Colonic mucosa (tissue), 4 donors: ENCODE measurements around the gene TMEM266. TPM values are rescaled to one million over a fixed set of nuclear protein-coding genes. Genes with fewer than 3 reads are reported as not detected.

ENCODE experiments used
- DNase-seq: peaks from one replicate; pipeline ENCODE4 v3.0.0-alpha.2; 2020
- H3K27ac ChIP-seq: fragments of 200-600 bp; one replicate; pipeline ENCODE4 v1.8.0; 2021
- H3K27me3 ChIP-seq: fragments of 200-600 bp; one replicate; pipeline ENCODE4 v1.8.0; 2021
- H3K36me3 ChIP-seq: fragments of 200-600 bp; one replicate; pipeline ENCODE4 v1.8.0; 2021
- H3K4me1 ChIP-seq: fragments of 200-600 bp; one replicate; pipeline ENCODE4 v1.8.0; 2021; ENCODE audit warnings: mild to moderate bottlenecking
- H3K4me3 ChIP-seq: fragments of 200-600 bp; one replicate; pipeline ENCODE4 v1.8.0; 2021
- H3K9ac ChIP-seq, 2 donors: one replicate each; pipeline ENCODE4 v1.7.0; 2013; ENCODE audit warnings: control low read depth in 2 of 2, low read depth in 2 of 2, low read length in 2 of 2
- H3K9me3 ChIP-seq: fragments of 200-600 bp; one replicate; pipeline ENCODE4 v1.8.0; 2021
- intact Hi-C: fragments of 100-400 bp; cut with DNase I; formaldehyde crosslinking; loops from one replicate; pipeline ENCODE4 v1.14.1; 2022
- total RNA-seq, 2 donors: library from RNA; stranded (reverse); fragmentation: NEBNext Ultra II Directional in 1 of 2; extraction: Animal tissue kit (Norgen Biotek cat#: 25700) in 1 of 2; gene quantifications; one replicate each; pipeline ENCODE4 v1.2.1, GENCODE V29; 2021
- TF ChIP-seq, protein P1 (sequence below): fragments of 200-600 bp; IDR thresholded peaks from one replicate; pipeline ENCODE4 v1.8.0; 2022; ENCODE audit warnings: antibody characterized with exemption, mild to moderate bottlenecking
- donor health status: healthy.
- donor health status: DM: no; HTN: no; CAD: no.
- donor health status: DM: no; HTN: no; CAD: no.

TMEM266 gene
- total RNA-seq, 2 donors from 2014 or later, result not detected

DNA sequence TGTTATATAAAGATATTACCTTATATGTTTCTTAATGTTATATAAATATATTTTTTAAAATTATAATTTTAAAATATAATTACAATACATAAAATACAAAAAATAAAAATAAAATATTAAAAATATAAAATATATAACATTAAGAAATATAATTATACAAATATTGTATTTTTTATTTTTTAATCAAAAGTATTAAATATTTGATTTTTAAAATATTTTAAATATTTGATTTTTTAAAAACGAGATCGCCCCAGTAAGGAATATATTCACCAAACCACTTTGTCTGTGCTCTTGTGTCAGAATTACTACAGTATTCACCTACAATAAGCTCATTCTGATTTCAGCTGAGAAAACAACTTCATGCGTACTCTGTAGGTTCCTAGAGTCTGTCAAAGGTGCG, 162.4 kb downstream of the TMEM266 start:
- Histone ChIP-seq H3K9ac (no peak overlapping the region), H3K27me3 (no peaks in the 10 kb centered on the region), H3K9me3 (no peaks in the 10 kb centered on the region), H3K36me3 (no peaks in the 10 kb centered on the region), H3K27ac (no peak overlapping the region), H3K4me3 (no peak overlapping the region), H3K4me1 (no peaks in the 10 kb centered on the region)
- TF ChIP-seq, protein P1, sequence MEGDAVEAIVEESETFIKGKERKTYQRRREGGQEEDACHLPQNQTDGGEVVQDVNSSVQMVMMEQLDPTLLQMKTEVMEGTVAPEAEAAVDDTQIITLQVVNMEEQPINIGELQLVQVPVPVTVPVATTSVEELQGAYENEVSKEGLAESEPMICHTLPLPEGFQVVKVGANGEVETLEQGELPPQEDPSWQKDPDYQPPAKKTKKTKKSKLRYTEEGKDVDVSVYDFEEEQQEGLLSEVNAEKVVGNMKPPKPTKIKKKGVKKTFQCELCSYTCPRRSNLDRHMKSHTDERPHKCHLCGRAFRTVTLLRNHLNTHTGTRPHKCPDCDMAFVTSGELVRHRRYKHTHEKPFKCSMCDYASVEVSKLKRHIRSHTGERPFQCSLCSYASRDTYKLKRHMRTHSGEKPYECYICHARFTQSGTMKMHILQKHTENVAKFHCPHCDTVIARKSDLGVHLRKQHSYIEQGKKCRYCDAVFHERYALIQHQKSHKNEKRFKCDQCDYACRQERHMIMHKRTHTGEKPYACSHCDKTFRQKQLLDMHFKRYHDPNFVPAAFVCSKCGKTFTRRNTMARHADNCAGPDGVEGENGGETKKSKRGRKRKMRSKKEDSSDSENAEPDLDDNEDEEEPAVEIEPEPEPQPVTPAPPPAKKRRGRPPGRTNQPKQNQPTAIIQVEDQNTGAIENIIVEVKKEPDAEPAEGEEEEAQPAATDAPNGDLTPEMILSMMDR, result no peak
- intact Hi-C loops, result no loop called here
- no peak for DNase-seq

DNA sequence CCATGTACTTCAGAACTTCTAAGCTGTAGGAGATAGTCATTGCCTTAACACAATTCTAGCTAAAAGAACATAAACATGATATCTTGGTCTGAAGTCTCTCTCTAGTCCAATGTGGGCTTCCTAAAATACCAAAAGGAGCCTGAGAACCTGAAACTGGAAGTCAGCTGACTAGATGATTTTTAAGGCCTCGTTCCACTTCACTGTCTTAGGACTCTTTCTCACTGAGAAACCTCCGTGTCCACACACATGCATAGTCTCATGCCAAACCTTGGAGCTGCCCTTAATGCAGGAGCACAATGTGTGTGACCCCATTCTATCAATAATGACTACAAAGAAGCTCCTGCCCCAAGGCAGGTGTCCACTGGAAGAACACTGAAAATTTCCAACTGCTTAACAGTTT, 163.7 kb downstream of the TMEM266 start:
- Histone ChIP-seq H3K4me1 (no peaks in the 10 kb centered on the region), H3K9me3 (no peaks in the 10 kb centered on the region), H3K27ac (no peak overlapping the region), H3K9ac (no peak overlapping the region), H3K4me3 (no peak overlapping the region), H3K27me3 (no peaks in the 10 kb centered on the region), H3K36me3 (no peaks in the 10 kb centered on the region)
- intact Hi-C loops, result no loop called here
- TF ChIP-seq, protein P1, result no peak
- DNase-seq, result no peak

DNA sequence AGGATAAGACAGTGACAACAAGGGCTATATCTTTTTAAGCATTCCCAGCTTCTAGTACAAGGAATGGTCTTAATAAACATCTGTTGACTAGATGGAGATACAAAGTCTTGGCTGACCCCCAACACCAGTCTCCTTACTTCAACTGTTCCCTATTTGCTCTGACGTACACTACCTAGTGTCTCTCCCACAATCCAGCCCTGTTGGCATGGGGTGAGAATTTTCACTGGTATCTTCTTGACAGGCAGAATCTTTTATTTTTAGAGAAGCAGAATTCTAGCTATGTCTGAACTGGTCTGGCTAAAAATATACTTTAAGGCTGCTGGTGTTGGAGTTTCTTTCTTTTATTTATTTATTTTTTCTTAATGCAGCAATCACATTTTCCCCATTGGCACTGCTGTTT, 169.5 kb downstream of the TMEM266 start:
- TF ChIP-seq, protein P1, result no peak
- peaks cover 7% of the 10 kb centered on the region for H3K36me3 ChIP-seq
- H3K9me3 ChIP-seq, result no peaks in the 10 kb centered on the region
- no peak overlapping the region for H3K9ac ChIP-seq
- DNase-seq, result no peak
- intact Hi-C loops, result no loop called here
- no peak overlapping the region for H3K27ac ChIP-seq
- H3K27me3 ChIP-seq, result no peaks in the 10 kb centered on the region
- H3K4me3 ChIP-seq, result no peak overlapping the region
- no peaks in the 10 kb centered on the region for H3K4me1 ChIP-seq

DNA sequence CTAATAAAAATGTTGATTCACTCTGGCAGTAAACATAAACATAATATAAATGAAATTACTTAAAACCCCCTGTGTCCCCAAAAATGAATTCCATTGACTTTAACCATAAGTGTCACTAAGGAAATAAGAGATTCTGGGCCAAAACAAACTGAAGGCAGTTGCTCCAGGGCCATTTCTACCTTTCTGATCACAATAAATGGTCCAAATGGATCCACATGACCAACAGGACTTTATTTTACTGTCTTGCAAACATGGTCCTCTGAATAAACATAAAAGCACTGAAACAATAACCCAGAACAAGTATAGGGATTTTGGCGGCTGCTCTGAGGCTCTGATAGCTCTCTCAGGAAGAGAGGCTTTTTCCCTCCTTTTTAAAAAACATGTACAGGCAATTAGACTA, 174.1 kb downstream of the TMEM266 start:
- intact Hi-C loops, result no loop called here
- Histone ChIP-seq H3K4me3 (no peak overlapping the region), H3K4me1 (no peaks in the 10 kb centered on the region), H3K27me3 (no peaks in the 10 kb centered on the region), H3K9me3 (no peaks in the 10 kb centered on the region), H3K9ac (no peak overlapping the region), H3K27ac (no peak overlapping the region), H3K36me3 (peaks cover 7% of the 10 kb centered on the region)
- no peak for DNase-seq
- TF ChIP-seq, protein P1, result no peak

DNA sequence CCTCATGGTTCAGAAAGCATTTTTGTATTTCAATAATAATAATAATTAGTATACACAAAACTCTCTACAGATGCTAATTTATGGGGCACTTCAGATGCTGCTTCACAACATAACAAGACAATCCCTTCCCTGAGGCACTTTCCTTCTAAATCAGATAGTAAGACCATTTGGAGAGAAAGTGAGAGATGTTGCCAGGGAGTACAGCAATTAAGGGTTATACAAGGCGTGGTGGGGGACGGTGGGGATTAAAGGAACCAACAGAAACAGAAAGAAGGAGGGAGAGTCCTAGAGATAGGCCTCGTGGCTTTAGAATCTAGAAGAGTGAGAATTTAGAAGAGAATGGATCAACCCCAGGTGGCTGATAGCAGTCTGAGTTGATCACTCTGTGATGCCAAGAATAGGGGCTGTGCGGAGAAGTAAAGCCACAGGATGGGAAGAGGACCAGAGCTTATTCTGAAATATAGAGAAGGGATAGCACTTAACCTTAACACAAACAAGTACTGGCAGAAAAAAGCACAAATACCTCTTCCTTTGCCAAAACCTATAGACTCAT, 174.6 kb downstream of the TMEM266 start:
- intact Hi-C loops, result no loop called here

More for the DNA sequence above, 174.6 kb downstream of the TMEM266 start:
- TF ChIP-seq, protein P1, result no peak
- Histone ChIP-seq H3K27me3 (no peaks in the 10 kb centered on the region), H3K4me1 (no peaks in the 10 kb centered on the region), H3K9ac (no peak overlapping the region), H3K36me3 (peaks cover 7% of the 10 kb centered on the region), H3K4me3 (no peak overlapping the region), H3K27ac (no peak overlapping the region), H3K9me3 (no peaks in the 10 kb centered on the region)
- no peak for DNase-seq
